Calu3 (cell line): ENCODE data around the gene GNB1L. TPM values are rescaled to one million over a fixed set of nuclear protein-coding genes. Genes with fewer than 3 reads are reported as not detected.

Experiments
- BruUV-seq: library from RNA; stranded (reverse); fragments of 400-500 nt; replicated peaks from 2 replicates; lab custom pipeline; 2021; lab: Mats Ljungman, UMichigan
- CTCF ChIA-PET: fragments of 300-600 bp; sonication (Branson Sonifier 250); formaldehyde crosslinking; loops from one replicate; lab custom pipeline; 2022; ENCODE audit warnings: antibody characterized with exemption; lab: Charles Lee
- DNase-seq: peaks from one replicate; pipeline ENCODE4 v3.0.0; 2022
- H3K27ac Mint-ChIP-seq: one replicate; pipeline ENCODE4 v1.8.0; 2022; ENCODE audit warnings: mixed read lengths; ENCODE audit not compliant: unreplicated experiment
- H3K27me3 Mint-ChIP-seq: one replicate; pipeline ENCODE4 v1.8.0; 2022; ENCODE audit warnings: mixed read lengths; ENCODE audit not compliant: unreplicated experiment
- H3K36me3 Mint-ChIP-seq: one replicate; pipeline ENCODE4 v1.8.0; 2022; ENCODE audit warnings: mild to moderate bottlenecking, moderate library complexity, mixed read lengths; ENCODE audit not compliant: insufficient read depth, unreplicated experiment
- H3K4me1 Mint-ChIP-seq: one replicate; pipeline ENCODE4 v1.8.0; 2022; ENCODE audit warnings: mild to moderate bottlenecking, low read depth, mixed read lengths; ENCODE audit not compliant: unreplicated experiment
- H3K4me3 Mint-ChIP-seq: one replicate; pipeline ENCODE4 v1.8.0; 2022; ENCODE audit warnings: mild to moderate bottlenecking, low read depth, moderate library complexity, mixed read lengths; ENCODE audit not compliant: unreplicated experiment
- H3K9me3 Mint-ChIP-seq: one replicate; pipeline ENCODE4 v1.8.0; 2022; ENCODE audit warnings: low read depth, mixed read lengths; ENCODE audit not compliant: unreplicated experiment
- intact Hi-C: fragments of 100-400 bp; cut with micrococcal nuclease; formaldehyde crosslinking; loops from one replicate; pipeline ENCODE4 v1.10.0; 2022; ENCODE audit not compliant: unreplicated experiment
- total RNA-seq: library from RNA; stranded (reverse); gene quantifications from 2 replicates; pipeline ENCODE4 v1.2.3, GENCODE V29; 2022
- TF ChIP-seq, protein P1 (sequence below): fragments of 200-600 bp; IDR thresholded peaks from one replicate; pipeline ENCODE4 v1.8.0; 2022; ENCODE audit warnings: antibody characterized with exemption; ENCODE audit not compliant: unreplicated experiment

The GNB1L gene
- total RNA-seq, 1 experiment from 2014 or later: 13.0 TPM

DNA sequence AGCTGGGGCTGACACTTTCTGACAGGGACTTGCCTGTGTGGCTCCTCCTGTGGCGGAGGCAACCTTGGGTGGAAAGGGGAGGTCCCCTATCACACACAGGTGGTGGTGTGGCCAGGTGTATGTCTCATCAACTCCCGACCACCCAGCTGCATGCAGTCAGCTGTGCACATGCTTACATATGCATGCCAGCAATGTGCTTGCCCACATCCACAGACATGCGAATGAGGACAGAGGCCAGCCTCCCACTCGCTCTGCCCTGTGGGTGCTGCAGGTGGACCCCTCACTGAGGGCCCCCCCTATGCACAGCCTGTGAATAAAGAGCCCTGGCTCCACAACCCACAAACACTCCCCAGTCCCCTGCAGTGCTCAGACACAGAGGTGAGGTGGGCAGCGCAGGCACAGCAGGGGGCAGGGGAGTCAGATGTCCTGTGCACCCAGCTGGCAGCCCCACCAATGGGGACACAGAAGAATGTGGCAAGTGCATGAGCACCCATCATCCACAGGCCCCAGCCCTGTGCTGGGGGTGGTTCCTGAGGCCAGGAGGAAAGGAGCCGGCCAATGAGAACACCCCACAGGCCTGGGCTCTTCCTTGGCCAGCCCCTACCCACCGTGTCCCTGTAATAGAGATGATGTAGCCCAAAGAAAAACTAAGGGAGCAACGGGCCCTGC is 9.5 kb downstream of the GNB1L start:
- CTCF ChIA-PET: no interaction called here
- Mint-ChIP-seq H3K4me3 (no peak overlapping the region), H3K4me1 (peaks cover 57% of the 10 kb centered on the region), H3K9me3 (no peaks in the 10 kb centered on the region), H3K27ac (no peak overlapping the region), H3K27me3 (no peaks in the 10 kb centered on the region), H3K36me3 (peaks cover 34% of the 10 kb centered on the region)
- no peak for DNase-seq
- TF ChIP-seq, protein P1, sequence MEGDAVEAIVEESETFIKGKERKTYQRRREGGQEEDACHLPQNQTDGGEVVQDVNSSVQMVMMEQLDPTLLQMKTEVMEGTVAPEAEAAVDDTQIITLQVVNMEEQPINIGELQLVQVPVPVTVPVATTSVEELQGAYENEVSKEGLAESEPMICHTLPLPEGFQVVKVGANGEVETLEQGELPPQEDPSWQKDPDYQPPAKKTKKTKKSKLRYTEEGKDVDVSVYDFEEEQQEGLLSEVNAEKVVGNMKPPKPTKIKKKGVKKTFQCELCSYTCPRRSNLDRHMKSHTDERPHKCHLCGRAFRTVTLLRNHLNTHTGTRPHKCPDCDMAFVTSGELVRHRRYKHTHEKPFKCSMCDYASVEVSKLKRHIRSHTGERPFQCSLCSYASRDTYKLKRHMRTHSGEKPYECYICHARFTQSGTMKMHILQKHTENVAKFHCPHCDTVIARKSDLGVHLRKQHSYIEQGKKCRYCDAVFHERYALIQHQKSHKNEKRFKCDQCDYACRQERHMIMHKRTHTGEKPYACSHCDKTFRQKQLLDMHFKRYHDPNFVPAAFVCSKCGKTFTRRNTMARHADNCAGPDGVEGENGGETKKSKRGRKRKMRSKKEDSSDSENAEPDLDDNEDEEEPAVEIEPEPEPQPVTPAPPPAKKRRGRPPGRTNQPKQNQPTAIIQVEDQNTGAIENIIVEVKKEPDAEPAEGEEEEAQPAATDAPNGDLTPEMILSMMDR: no peak
- BruUV-seq: no TSS peak
- intact Hi-C loops: no loop called here

DNA sequence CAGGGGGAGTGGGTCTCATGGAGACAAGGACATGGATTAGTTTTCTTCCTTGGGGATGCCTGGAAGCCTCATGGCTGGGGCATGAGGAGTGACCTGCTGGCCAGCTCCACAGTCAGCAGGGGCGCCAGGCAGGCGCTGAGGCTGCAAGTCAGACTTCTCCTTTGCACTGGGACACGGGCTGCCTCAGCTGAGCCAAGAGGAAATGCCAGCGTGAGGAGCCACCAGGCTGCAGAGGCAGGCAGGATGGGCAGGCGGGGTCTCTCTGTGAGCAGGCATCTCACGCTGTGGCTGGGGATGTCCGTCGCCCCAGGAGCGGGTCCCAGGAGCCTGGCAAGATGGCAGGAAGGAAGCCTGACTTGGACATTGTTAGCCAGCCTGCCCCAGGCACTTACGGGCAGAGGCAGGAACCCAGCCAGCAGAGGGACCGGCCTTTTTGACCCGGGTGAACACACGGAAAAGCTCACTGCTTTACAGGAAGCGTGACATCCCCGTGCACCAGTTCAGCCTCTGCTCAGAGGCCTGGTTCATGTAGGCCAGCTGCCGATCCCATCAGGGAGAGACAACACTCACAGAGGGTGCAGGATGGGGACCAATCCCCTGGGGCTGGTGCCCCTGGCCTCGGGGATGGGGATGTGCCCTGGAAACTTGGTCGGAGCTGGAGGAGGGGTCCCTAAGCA is 10.2 kb downstream of the GNB1L start:
- Mint-ChIP-seq H3K27me3 (no peaks in the 10 kb centered on the region), H3K4me1 (peaks cover 50% of the 10 kb centered on the region), H3K9me3 (no peaks in the 10 kb centered on the region), H3K36me3 (peaks cover 27% of the 10 kb centered on the region), H3K27ac (no peak overlapping the region), H3K4me3 (no peak overlapping the region)
- intact Hi-C loops: no loop called here
- CTCF ChIA-PET: interaction anchor here (0.6 kb wide), 1 partner anchor 871 kb away, joined by 5 read pairs; no protein-coding TSS in a partner anchor
- no TSS peak for BruUV-seq
- no peak for DNase-seq
- TF ChIP-seq, protein P1: no peak

- H3K27ac Mint-ChIP-seq: no peak overlapping the region
- CTCF ChIA-PET: interaction anchor here (0.6 kb wide), 1 partner anchor 871 kb away, joined by 5 read pairs; no protein-coding TSS in a partner anchor
Observed at GRCh38 chr22:19843857-19844376, 10.8 kb downstream of the GNB1L start.

GRCh38 chr22:19843107-19843856 is 11.4 kb downstream of the GNB1L start:
- CTCF ChIA-PET: no interaction called here
- DNase-seq: no peak
- intact Hi-C loops: no loop called here
- Mint-ChIP-seq H3K4me3 (no peak overlapping the region), H3K27ac (no peak overlapping the region), H3K4me1 (peaks cover 39% of the 10 kb centered on the region), H3K27me3 (no peaks in the 10 kb centered on the region), H3K36me3 (peaks cover 20% of the 10 kb centered on the region), H3K9me3 (no peaks in the 10 kb centered on the region)
- no TSS peak for BruUV-seq
- TF ChIP-seq, protein P1: no peak

More at GRCh38 chr22:19843857-19844376, 10.8 kb downstream of the GNB1L start:
- TF ChIP-seq, protein P1: no peak
- H3K27me3 Mint-ChIP-seq: no peaks in the 10 kb centered on the region
- intact Hi-C loops: no loop called here
- no peak overlapping the region for H3K4me3 Mint-ChIP-seq
- peaks cover 27% of the 10 kb centered on the region for H3K36me3 Mint-ChIP-seq
- peaks cover 45% of the 10 kb centered on the region for H3K4me1 Mint-ChIP-seq
- BruUV-seq: no TSS peak
- H3K9me3 Mint-ChIP-seq: no peaks in the 10 kb centered on the region
- DNase-seq: no peak
